GM21515 (cell line): ENCODE data around the gene RPS4Y2.

Experiments used
- ATAC-seq: cut with Tn5 transposase; IDR thresholded peaks from one replicate; pipeline ENCODE4 v1.9.1; 2021; ENCODE audit not compliant: unreplicated experiment

The RPS4Y2 gene

GRCh38 chrY:20817067-20817466 lies 61.2 kb downstream of the RPS4Y2 start:
- no peak for ATAC-seq
